ENCODE results near the gene LRCH1. TPM values are rescaled to one million over a fixed set of nuclear protein-coding genes. Genes with fewer than 3 reads are reported as not detected.

Gene LRCH1
- total and polyA plus RNA-seq, 10 of the 15 experiments (the other 5 are each of a cell fraction or from before 2014, with no cell fraction given) = 5.3 to 48.9 (median 14.4) TPM

GRCh38 chr13:46553886-46554858, 1.2 kb downstream of the LRCH1 start (continued):
- TF ChIP-seq ZBTB4 (CRISPR knock-in tag; IDR thresholded peaks at IDR 0.05) (no peak), IKZF2 (IDR thresholded peaks at IDR 0.05) (peak; percentile 76 to 77), SRF (IDR thresholded peaks at IDR 0.05; ENCODE audit: low read depth in 2 of 2, low read length in 2 of 2) (no peak), MXI1 (IDR thresholded peaks at IDR 0.05; ENCODE audit: low read depth, low read length) (peak; percentile 74), SMC3 (IDR thresholded peaks at IDR 0.05; ENCODE audit: borderline replicate concordance, low read length) (peak; percentile 20; the same call in 1 of the 2 replicates), CREM (IDR thresholded peaks at IDR 0.05; ENCODE audit: low read depth) (no peak), HSF1 (IDR thresholded peaks at IDR 0.05; ENCODE audit: low read depth, low read length) (no peak), HDAC2 (IDR thresholded peaks at IDR 0.05) (no peak), KAT2A (conservative IDR thresholded peaks at IDR 0.05; ENCODE audit: control insufficient read depth, low read depth, low read length) (no peak), ZNF24 (IDR thresholded peaks at IDR 0.05) (no peak), LARP7 (IDR thresholded peaks at IDR 0.05) (no peak; the same call in 1 of the 2 replicates), MAX (IDR thresholded peaks at IDR 0.05; ENCODE audit: low read depth, low read length) (0 out of 2 replicates have a peak, but pooled peaks have one; percentile 24), E2F8 (IDR thresholded peaks at IDR 0.05; ENCODE audit: low read depth, partially characterized antibody) (no peak), ATF7 (IDR thresholded peaks at IDR 0.05; ENCODE audit: low read depth) (peak; percentile 93), CBFB (IDR thresholded peaks at IDR 0.05; ENCODE audit: low read depth) (no peak), IKZF1 (conservative IDR thresholded peaks at IDR 0.05) (peak; percentile 69), ZBTB40 (IDR thresholded peaks at IDR 0.05; ENCODE audit: borderline replicate concordance) (peak; percentile 66; the same call in 1 of the 2 replicates)

Measured in GM12878 (cell line).